K562 treated with DMSO at 1 percent for 12 hours (cell line): ENCODE results near the gene DRD2. TPM values are rescaled to one million over a fixed set of nuclear protein-coding genes. Genes with fewer than 3 reads are reported as not detected.

Source experiments
- total RNA-seq: library from RNA; unstranded; fragments of 300-600 nt; gene quantifications from 2 replicates; pipeline ENCODE4 v1.2.3, GENCODE V29; 2022; ENCODE audit not compliant: insufficient read depth

The DRD2 gene
- 0.42 TPM in 1 of 2 replicates, not detected in the other for total RNA-seq

GRCh38 chr11:113475160-113475761, at the start of gene DRD2:
Gene DRD2, minus strand, starts transcription at chr11:113475398. Its CDS starts 50,747 bp downstream, at chr11:113424651.

GRCh38 chr11:113387605-113388211, 87.5 kb downstream of the DRD2 start, which contains the start of gene ANKK1:
Gene ANKK1, plus strand, starts transcription at chr11:113387779. Its CDS starts 106 bp downstream, at chr11:113387885.

Other genes with a start within 250 kb of the DRD2 start
- gene TTC12, start 160.8 kb downstream of the DRD2 start, total RNA-seq: 5.0 and 5.2 TPM in 2 replicates
- gene ANKK1, start 87.6 kb downstream of the DRD2 start, total RNA-seq: not detected in 2 replicates
- not detected in 2 replicates for gene TMPRSS5, start 230.9 kb upstream of the DRD2 start, total RNA-seq